COLO829 (cell line): Measurements from ENCODE around the gene R3HDM1.
"Not testable (repeated sequence)": the region's sequence is repeated elsewhere in the genome, so short reads cannot be mapped to it uniquely, and the experiment has no call there.

Source experiments
- DNase-seq: peaks from one replicate; pipeline ENCODE4 v3.0.0; 2012; ENCODE audit warnings: low spot score

R3HDM1 gene

GRCh38 chr2:135573620-135574019 lies 42.3 kb downstream of the R3HDM1 start:
- DNase-seq, result no peak

GRCh38 chr2:135581282-135581681 lies 50.0 kb downstream of the R3HDM1 start:
- DNase-seq, result no peak

GRCh38 chr2:135582383-135582782 lies 51.1 kb downstream of the R3HDM1 start:
- DNase-seq, result no peak

GRCh38 chr2:135585586-135585985 lies 54.3 kb downstream of the R3HDM1 start:
- DNase-seq, result no peak

GRCh38 chr2:135586148-135586547 lies 54.9 kb downstream of the R3HDM1 start:
- DNase-seq, result no peak

GRCh38 chr2:135587958-135588357 lies 56.7 kb downstream of the R3HDM1 start:
- no peak for DNase-seq

- no peak for DNase-seq
These were observed 59.5 kb downstream of the R3HDM1 start for GRCh38 chr2:135590619-135591260.

GRCh38 chr2:135600915-135601314 lies 69.6 kb downstream of the R3HDM1 start:
- no peak for DNase-seq

- DNase-seq, result no peak
These were observed 72.3 kb downstream of the R3HDM1 start for GRCh38 chr2:135603543-135603942.

GRCh38 chr2:135607561-135607960 lies 76.3 kb downstream of the R3HDM1 start:
- no peak for DNase-seq

- DNase-seq, result no peak
These were observed 81.0 kb downstream of the R3HDM1 start for GRCh38 chr2:135612319-135612718.

GRCh38 chr2:135615404-135615803 lies 84.1 kb downstream of the R3HDM1 start:
- no peak for DNase-seq

- DNase-seq, result no peak
These were observed 86.3 kb downstream of the R3HDM1 start for GRCh38 chr2:135617501-135618015.

GRCh38 chr2:135620198-135620597 lies 88.9 kb downstream of the R3HDM1 start:
- DNase-seq, result no peak

GRCh38 chr2:135629520-135629919 lies 98.2 kb downstream of the R3HDM1 start:
- DNase-seq, result no peak

- DNase-seq, result not testable (repeated sequence)
These were observed 98.8 kb downstream of the R3HDM1 start for GRCh38 chr2:135630034-135630433.

GRCh38 chr2:135630488-135630887 lies 99.2 kb downstream of the R3HDM1 start:
- DNase-seq, result no peak

- no peak for DNase-seq
These were observed 102.3 kb downstream of the R3HDM1 start for GRCh38 chr2:135633582-135633981.

- no peak for DNase-seq
These were observed 104.0 kb downstream of the R3HDM1 start for GRCh38 chr2:135635212-135635835.

- DNase-seq, result no peak
These were observed 105.7 kb downstream of the R3HDM1 start for GRCh38 chr2:135636982-135637381.

GRCh38 chr2:135637456-135638087 lies 106.3 kb downstream of the R3HDM1 start:
- no peak for DNase-seq

- DNase-seq, result no peak
These were observed 107.5 kb downstream of the R3HDM1 start for GRCh38 chr2:135638825-135639224.
